IMR-90 (cell line): ENCODE measurements around the gene INPP5D. TPM values are rescaled to one million over a fixed set of nuclear protein-coding genes. Genes with fewer than 3 reads are reported as not detected.

Experiments
- ATAC-seq: fragments of 200-7000 bp; cut with Tn5 transposase; 2 replicates; pipeline ENCODE4 v1.9.1; 2020; ENCODE audit warnings: low read depth, mild to moderate bottlenecking, moderate library complexity
- BruUV-seq: library from RNA; stranded (reverse); fragments of 400-500 nt; replicated peaks from 2 replicates; lab custom pipeline; 2021; lab: Mats Ljungman, UMichigan
- CTCF ChIA-PET: fragments of 300-600 bp; formaldehyde crosslinking; extraction: SDS; loops from one replicate; lab custom pipeline; 2021; ENCODE audit warnings: antibody characterized with exemption; lab: Yijun Ruan, JAX
- POLR2A ChIA-PET: fragments of 300-600 bp; sonication (Branson Sonifier 250); formaldehyde crosslinking; loops from one replicate; lab custom pipeline; 2022; ENCODE audit warnings: antibody characterized with exemption; ENCODE audit not compliant: unreplicated experiment; lab: Charles Lee
- DNase-seq: peaks from one replicate; pipeline ENCODE4 v3.0.0; 2013
- H2AFZ ChIP-seq: replicated peaks from 2 replicates; pipeline ENCODE3; 2013; ENCODE audit warnings: low read length, mild to moderate bottlenecking; ENCODE audit not compliant: poor library complexity
- H2AK5ac ChIP-seq: 2 replicates; pipeline ENCODE4 v1.6.1; 2013; ENCODE audit warnings: low read depth, low read length, inconsistent platforms
- H2AK9ac ChIP-seq: replicated peaks from 2 replicates; pipeline ENCODE3; 2013; ENCODE audit warnings: mild to moderate bottlenecking, low read depth, low read length, moderate library complexity; ENCODE audit not compliant: poor library complexity
- H2BK120ac ChIP-seq: 2 replicates; pipeline ENCODE4 v1.6.1; 2013; ENCODE audit warnings: low read depth, low read length, inconsistent platforms
- H2BK15ac ChIP-seq: 3 replicates; pipeline ENCODE4 v1.6.1; 2013; ENCODE audit warnings: low read depth, low read length, inconsistent platforms
- H2BK20ac ChIP-seq: 2 replicates; pipeline ENCODE4 v1.6.1; 2013; ENCODE audit warnings: low read depth, mild to moderate bottlenecking, inconsistent platforms, low read length, moderate library complexity
- H2BK5ac ChIP-seq: 2 replicates; pipeline ENCODE4 v1.6.1; 2013; ENCODE audit warnings: mild to moderate bottlenecking, low read depth, low read length, inconsistent platforms; ENCODE audit not compliant: poor library complexity, severe bottlenecking
- H3K14ac ChIP-seq: replicated peaks from 2 replicates; pipeline ENCODE4 v1.6.1; 2013; ENCODE audit warnings: low read depth, low read length, inconsistent platforms
- H3K18ac ChIP-seq: 2 replicates; pipeline ENCODE4 v1.6.1; 2013; ENCODE audit warnings: low read depth, low read length, control low read depth
- H3K23ac ChIP-seq: 2 replicates; pipeline ENCODE4 v1.6.1; 2013; ENCODE audit warnings: low read depth, low read length, inconsistent platforms
- H3K27ac ChIP-seq: 2 replicates; pipeline ENCODE4 v1.5.1; 2013; ENCODE audit warnings: mild to moderate bottlenecking, control low read depth, low read length; ENCODE audit not compliant: insufficient read depth
- H3K27me3 ChIP-seq: 2 replicates; pipeline ENCODE4 v1.6.1; 2013; ENCODE audit warnings: low read length; ENCODE audit not compliant: control insufficient read depth, insufficient read depth
- H3K36me3 ChIP-seq: 2 replicates; pipeline ENCODE4 v1.6.1; 2013; ENCODE audit warnings: low read length, mixed read lengths; ENCODE audit not compliant: control insufficient read depth, insufficient read depth
- H3K4ac ChIP-seq: 2 replicates; pipeline ENCODE4 v1.6.1; 2013; ENCODE audit warnings: low read depth, low read length, inconsistent platforms
- H3K4me1 ChIP-seq: 2 replicates; pipeline ENCODE4 v1.6.1; 2013; ENCODE audit warnings: low read length, mixed read lengths; ENCODE audit not compliant: control insufficient read depth, insufficient read depth
- H3K4me2 ChIP-seq: 2 replicates; pipeline ENCODE4 v1.6.1; 2013; ENCODE audit warnings: low read depth, mild to moderate bottlenecking, control low read depth, low read length, moderate library complexity
- H3K4me3 ChIP-seq: 2 replicates; pipeline ENCODE4 v1.5.1; 2013; ENCODE audit warnings: low read depth, mild to moderate bottlenecking, control low read depth, low read length, moderate library complexity; ENCODE audit not compliant: insufficient read depth
- H3K56ac ChIP-seq: 2 replicates; pipeline ENCODE4 v1.6.1; 2013; ENCODE audit warnings: low read length, inconsistent platforms; ENCODE audit not compliant: insufficient read depth; ENCODE audit errors: extremely low read depth
- H3K79me1 ChIP-seq, 2 experiments: 2 replicates each; pipeline ENCODE4 v1.6.1; 2013; ENCODE audit warnings: low read length in 2 of 2, inconsistent platforms in 1 of 2, low read depth in 1 of 2
- H3K9ac ChIP-seq: 2 replicates; pipeline ENCODE4 v1.6.1; 2013; ENCODE audit warnings: low read depth, low read length, control low read depth
- H3K9me1 ChIP-seq: 2 replicates; pipeline ENCODE4 v1.6.1; 2013; ENCODE audit warnings: low read length, inconsistent platforms; ENCODE audit not compliant: insufficient read depth
- H3K9me3 ChIP-seq: 2 replicates; pipeline ENCODE4 v1.6.1; 2013; ENCODE audit warnings: low read length; ENCODE audit not compliant: control insufficient read depth, insufficient read depth
- H4K20me1 ChIP-seq: 2 replicates; pipeline ENCODE4 v1.6.1; 2013; ENCODE audit warnings: low read length, inconsistent platforms; ENCODE audit not compliant: insufficient read depth
- H4K5ac ChIP-seq: 2 replicates; pipeline ENCODE4 v1.6.1; 2013; ENCODE audit warnings: mild to moderate bottlenecking, low read depth, low read length, control low read depth
- H4K8ac ChIP-seq, 2 experiments: 2 replicates each; pipeline ENCODE4 v1.6.1; 2013; ENCODE audit warnings: low read depth in 2 of 2, low read length in 2 of 2, control low read depth in 1 of 2, inconsistent platforms in 1 of 2
- H4K91ac ChIP-seq: 2 replicates; pipeline ENCODE4 v1.6.1; 2013; ENCODE audit warnings: low read depth, low read length, inconsistent platforms; ENCODE audit not compliant: insufficient read depth
- RCOR1 ChIP-seq: IDR thresholded peaks from 2 replicates; pipeline ENCODE4 v1.6.1; 2012; ENCODE audit warnings: mild to moderate bottlenecking, low read length, improper control_type of control experiment; ENCODE audit not compliant: insufficient replicate concordance
- WGBS, 2 experiments: methylation state at CpG; one replicate each; pipeline versions ENCODE4 v1.1.5 to v1.1.7; 2013; ENCODE audit warnings: missing lambda C conversion rate in 2 of 2; ENCODE audit not compliant: insufficient read length in 1 of 2; ENCODE audit errors: extremely low coverage in 2 of 2; 5-methylcytosine and 5-hydroxymethylcytosine counted together
- dilution Hi-C: fragments of 300-500 bp; cut with HindIII; formaldehyde crosslinking; loops from one replicate; pipeline ENCODE4 v1.14.3; 2018; ENCODE audit warnings: low sequenced_read_pairs; ENCODE audit not compliant: unreplicated experiment
- in situ Hi-C: fragments of 300-500 bp; cut with MboI; formaldehyde crosslinking; loops from 3 replicates; pipeline ENCODE4 v1.14.3; 2019; ENCODE audit warnings: low sequenced_read_pairs, inconsistent platforms, mixed read lengths
- intact Hi-C: fragments of 100-400 bp; cut with micrococcal nuclease; formaldehyde crosslinking; loops from 2 replicates; pipeline ENCODE4 v1.10.0; 2022
- polyA plus RNA-seq, 3 experiments: library from polyadenylated mRNA; depleted of rRNA; stranded (reverse); fragments of >200 nt; gene quantifications; 2 replicates each; pipeline ENCODE4 v1.2.3, GENCODE V29; 2012; ENCODE audit warnings: low replicate concordance in 1 of 3
- total RNA-seq: library from RNA; depleted of rRNA; stranded (reverse); fragments of >200 nt; gene quantifications from 2 replicates; pipeline ENCODE4 v1.2.3, GENCODE V29; 2012

The INPP5D gene
- total and polyA plus RNA-seq, 2 of the 4 experiments (the other 2 are of a cell fraction): 0.18 to 0.29 TPM

DNA sequence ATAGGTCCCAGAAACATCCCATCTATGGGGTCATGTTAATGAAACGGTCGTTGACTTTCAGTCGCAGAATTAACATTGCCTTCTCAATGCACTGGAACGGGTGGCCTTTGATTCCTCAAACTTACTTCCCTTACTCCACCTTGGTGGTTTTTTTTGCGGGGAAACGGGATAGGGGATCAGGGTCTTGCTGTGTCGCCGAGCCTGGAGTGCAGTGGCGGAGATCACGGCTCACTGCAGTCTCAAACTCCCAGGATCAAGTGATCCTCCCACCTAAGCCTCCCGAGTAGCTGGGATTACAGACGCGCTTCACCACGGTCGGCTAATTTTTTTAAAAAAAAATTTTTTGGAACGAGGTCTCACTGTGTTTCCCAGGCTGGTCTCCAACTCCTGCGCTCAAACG is 192.1 kb downstream of the INPP5D start:
- peaks cover 7 to 33% of the 10 kb centered on the region in 2 experiments; a peak in 3 of 4 replicates for H3K79me1 ChIP-seq
- H2AFZ ChIP-seq: peak overlapping the region; percentile 68
- H3K14ac ChIP-seq: peak overlapping the region; percentile 46; the same call in 1 of the 2 replicates
- H3K4ac ChIP-seq: no peak overlapping the region
- H2BK120ac ChIP-seq: no peak overlapping the region
- dilution Hi-C loops (no loop called here), in situ Hi-C loops (loop anchor here (5.0 kb wide), 2 partner anchors 400 to 645 kb away; no protein-coding TSS in a partner anchor), intact Hi-C loops (loop anchor here (10.0 kb wide), 1 partner anchor 267 kb away; no protein-coding TSS in a partner anchor)
- no peak overlapping the region for H2BK20ac ChIP-seq
- H3K9me3 ChIP-seq: no peaks in the 10 kb centered on the region
- BruUV-seq: TSS peak; percentile 42
- no peak overlapping the region for H2AK5ac ChIP-seq
- DNase-seq (no peak), ATAC-seq (no peak)
- H3K4me3 ChIP-seq: peak overlapping the region; percentile 81
- H4K8ac ChIP-seq: peak overlapping the region in 1 of 2 experiments; percentile 62; a peak in 3 of 4 replicates
- H2BK5ac ChIP-seq: no peak overlapping the region
- peak overlapping the region; percentile 60 for H3K9ac ChIP-seq
- no peaks in the 10 kb centered on the region for H3K27me3 ChIP-seq
- 0% methylated on average over 3 of the region's 18 CpGs; no CpG with 5 or more reads in 1 of the 2 experiments for WGBS, 2 experiments
- no peak overlapping the region for H2BK15ac ChIP-seq
- H3K56ac ChIP-seq: peak overlapping the region; percentile 75
- H3K27ac ChIP-seq: peak overlapping the region; percentile 49
- no peak overlapping the region for H4K5ac ChIP-seq
- no peak for TF ChIP-seq RCOR1
- H3K18ac ChIP-seq: no peak overlapping the region
- ChIA-PET POLR2A (no interaction called here), CTCF (no interaction called here)
- peaks cover 6% of the 10 kb centered on the region; the same call in 1 of the 2 replicates for H3K36me3 ChIP-seq
- peak overlapping the region; percentile 91 for H3K4me2 ChIP-seq
- H3K4me1 ChIP-seq: no peaks in the 10 kb centered on the region
- peak overlapping the region; percentile 27; the same call in 1 of the 2 replicates for H4K91ac ChIP-seq
- peaks cover 9% of the 10 kb centered on the region; the same call in 1 of the 2 replicates for H4K20me1 ChIP-seq
- peak overlapping the region; percentile 76 for H3K23ac ChIP-seq
- H3K9me1 ChIP-seq: 0 out of 2 replicates have a peak, but pooled peaks cover 3% of the 10 kb centered on the region
- peak overlapping the region; percentile 60 for H2AK9ac ChIP-seq
